ENCODE data around the gene NTSR1. TPM values are rescaled to one million over a fixed set of nuclear protein-coding genes. Genes with fewer than 3 reads are reported as not detected.

Gene NTSR1
- polyA plus RNA-seq, 1 donor from 2014 or later, result 0.05 TPM

DNA sequence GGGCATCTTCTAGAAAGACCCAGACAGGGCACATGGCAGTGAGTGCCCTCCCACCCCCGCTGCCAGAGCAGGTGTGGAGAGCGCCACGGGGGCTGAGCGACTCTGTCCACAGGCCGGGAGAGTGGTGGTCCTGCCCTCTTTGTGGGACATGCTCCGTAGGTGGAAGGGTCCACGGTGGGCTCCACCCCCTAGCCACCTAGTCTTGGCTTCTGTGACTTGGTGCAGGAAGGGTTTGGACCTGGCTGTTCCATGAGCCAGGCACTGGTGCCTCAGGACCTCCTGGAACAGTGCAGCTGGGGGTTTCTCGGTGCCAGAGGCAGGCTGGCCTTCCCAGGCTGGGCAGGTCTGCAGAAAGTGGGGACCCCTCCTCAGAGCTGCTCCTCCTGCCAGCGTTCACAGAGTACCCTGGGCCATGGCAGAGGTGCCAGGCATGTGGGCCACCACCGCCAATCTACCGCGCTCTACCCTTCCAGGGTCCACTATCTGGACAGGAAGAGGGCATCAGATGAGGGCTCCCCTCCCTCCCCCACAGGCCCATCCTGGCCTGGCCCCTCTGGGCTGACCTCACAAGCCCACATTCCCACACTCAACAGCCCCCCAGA is 43.4 kb upstream of the NTSR1 start:
- Histone ChIP-seq H3K27ac (ENCODE audit: low read length) (no peak overlapping the region), H3K9me3 (ENCODE audit: low read length) (no peaks in the 10 kb centered on the region), H3K79me2 (replicated peaks; ENCODE audit: insufficient read depth, low read length) (no peaks in the 10 kb centered on the region), H3K27me3 (ENCODE audit: insufficient read depth, low read depth, low read length) (no peaks in the 10 kb centered on the region), H3K9ac (ENCODE audit: low read length) (no peak overlapping the region), H2AFZ (ENCODE audit: low read depth, low read length) (no peak overlapping the region), H3K4me3 (ENCODE audit: low read length) (no peak overlapping the region), H3F3A (ENCODE audit: insufficient read depth, low read length, poor library complexity, severe bottlenecking) (no peaks in the 10 kb centered on the region), H3K36me3 (ENCODE audit: insufficient read depth, low read length) (no peaks in the 10 kb centered on the region), H3K9me2 (ENCODE audit: insufficient read depth, low read length) (no peaks in the 10 kb centered on the region), H3K4me2 (ENCODE audit: low read length) (no peak overlapping the region), H4K20me1 (ENCODE audit: insufficient read depth) (no peaks in the 10 kb centered on the region)
- no peak for TF ChIP-seq EP300 (conservative IDR thresholded peaks at IDR 0.05; ENCODE audit: poor library complexity, severe bottlenecking)
- TF ChIP-seq SMC3 (conservative IDR thresholded peaks at IDR 0.05; ENCODE audit: poor library complexity), result no peak
- TF ChIP-seq, protein P1, sequence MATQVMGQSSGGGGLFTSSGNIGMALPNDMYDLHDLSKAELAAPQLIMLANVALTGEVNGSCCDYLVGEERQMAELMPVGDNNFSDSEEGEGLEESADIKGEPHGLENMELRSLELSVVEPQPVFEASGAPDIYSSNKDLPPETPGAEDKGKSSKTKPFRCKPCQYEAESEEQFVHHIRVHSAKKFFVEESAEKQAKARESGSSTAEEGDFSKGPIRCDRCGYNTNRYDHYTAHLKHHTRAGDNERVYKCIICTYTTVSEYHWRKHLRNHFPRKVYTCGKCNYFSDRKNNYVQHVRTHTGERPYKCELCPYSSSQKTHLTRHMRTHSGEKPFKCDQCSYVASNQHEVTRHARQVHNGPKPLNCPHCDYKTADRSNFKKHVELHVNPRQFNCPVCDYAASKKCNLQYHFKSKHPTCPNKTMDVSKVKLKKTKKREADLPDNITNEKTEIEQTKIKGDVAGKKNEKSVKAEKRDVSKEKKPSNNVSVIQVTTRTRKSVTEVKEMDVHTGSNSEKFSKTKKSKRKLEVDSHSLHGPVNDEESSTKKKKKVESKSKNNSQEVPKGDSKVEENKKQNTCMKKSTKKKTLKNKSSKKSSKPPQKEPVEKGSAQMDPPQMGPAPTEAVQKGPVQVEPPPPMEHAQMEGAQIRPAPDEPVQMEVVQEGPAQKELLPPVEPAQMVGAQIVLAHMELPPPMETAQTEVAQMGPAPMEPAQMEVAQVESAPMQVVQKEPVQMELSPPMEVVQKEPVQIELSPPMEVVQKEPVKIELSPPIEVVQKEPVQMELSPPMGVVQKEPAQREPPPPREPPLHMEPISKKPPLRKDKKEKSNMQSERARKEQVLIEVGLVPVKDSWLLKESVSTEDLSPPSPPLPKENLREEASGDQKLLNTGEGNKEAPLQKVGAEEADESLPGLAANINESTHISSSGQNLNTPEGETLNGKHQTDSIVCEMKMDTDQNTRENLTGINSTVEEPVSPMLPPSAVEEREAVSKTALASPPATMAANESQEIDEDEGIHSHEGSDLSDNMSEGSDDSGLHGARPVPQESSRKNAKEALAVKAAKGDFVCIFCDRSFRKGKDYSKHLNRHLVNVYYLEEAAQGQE (IDR thresholded peaks at IDR 0.05; ENCODE audit: borderline replicate concordance), result no peak
- no peak for TF ChIP-seq RAD21 (conservative IDR thresholded peaks at IDR 0.05)
- no peak for TF ChIP-seq EZH2 (IDR thresholded peaks at IDR 0.05; ENCODE audit: borderline replicate concordance, insufficient read depth, low read length, poor library complexity, severe bottlenecking)
- TF ChIP-seq TAF1 (IDR thresholded peaks at IDR 0.05; ENCODE audit: low read depth), result no peak
- no peak for TF ChIP-seq MXI1 (conservative IDR thresholded peaks at IDR 0.05; ENCODE audit: poor library complexity, severe bottlenecking)
- no peak for TF ChIP-seq POLR2AphosphoS5 (IDR thresholded peaks at IDR 0.05)
- TF ChIP-seq, protein P2, sequence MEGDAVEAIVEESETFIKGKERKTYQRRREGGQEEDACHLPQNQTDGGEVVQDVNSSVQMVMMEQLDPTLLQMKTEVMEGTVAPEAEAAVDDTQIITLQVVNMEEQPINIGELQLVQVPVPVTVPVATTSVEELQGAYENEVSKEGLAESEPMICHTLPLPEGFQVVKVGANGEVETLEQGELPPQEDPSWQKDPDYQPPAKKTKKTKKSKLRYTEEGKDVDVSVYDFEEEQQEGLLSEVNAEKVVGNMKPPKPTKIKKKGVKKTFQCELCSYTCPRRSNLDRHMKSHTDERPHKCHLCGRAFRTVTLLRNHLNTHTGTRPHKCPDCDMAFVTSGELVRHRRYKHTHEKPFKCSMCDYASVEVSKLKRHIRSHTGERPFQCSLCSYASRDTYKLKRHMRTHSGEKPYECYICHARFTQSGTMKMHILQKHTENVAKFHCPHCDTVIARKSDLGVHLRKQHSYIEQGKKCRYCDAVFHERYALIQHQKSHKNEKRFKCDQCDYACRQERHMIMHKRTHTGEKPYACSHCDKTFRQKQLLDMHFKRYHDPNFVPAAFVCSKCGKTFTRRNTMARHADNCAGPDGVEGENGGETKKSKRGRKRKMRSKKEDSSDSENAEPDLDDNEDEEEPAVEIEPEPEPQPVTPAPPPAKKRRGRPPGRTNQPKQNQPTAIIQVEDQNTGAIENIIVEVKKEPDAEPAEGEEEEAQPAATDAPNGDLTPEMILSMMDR (IDR thresholded peaks at IDR 0.05; ENCODE audit: poor library complexity, severe bottlenecking), result no peak

DNA sequence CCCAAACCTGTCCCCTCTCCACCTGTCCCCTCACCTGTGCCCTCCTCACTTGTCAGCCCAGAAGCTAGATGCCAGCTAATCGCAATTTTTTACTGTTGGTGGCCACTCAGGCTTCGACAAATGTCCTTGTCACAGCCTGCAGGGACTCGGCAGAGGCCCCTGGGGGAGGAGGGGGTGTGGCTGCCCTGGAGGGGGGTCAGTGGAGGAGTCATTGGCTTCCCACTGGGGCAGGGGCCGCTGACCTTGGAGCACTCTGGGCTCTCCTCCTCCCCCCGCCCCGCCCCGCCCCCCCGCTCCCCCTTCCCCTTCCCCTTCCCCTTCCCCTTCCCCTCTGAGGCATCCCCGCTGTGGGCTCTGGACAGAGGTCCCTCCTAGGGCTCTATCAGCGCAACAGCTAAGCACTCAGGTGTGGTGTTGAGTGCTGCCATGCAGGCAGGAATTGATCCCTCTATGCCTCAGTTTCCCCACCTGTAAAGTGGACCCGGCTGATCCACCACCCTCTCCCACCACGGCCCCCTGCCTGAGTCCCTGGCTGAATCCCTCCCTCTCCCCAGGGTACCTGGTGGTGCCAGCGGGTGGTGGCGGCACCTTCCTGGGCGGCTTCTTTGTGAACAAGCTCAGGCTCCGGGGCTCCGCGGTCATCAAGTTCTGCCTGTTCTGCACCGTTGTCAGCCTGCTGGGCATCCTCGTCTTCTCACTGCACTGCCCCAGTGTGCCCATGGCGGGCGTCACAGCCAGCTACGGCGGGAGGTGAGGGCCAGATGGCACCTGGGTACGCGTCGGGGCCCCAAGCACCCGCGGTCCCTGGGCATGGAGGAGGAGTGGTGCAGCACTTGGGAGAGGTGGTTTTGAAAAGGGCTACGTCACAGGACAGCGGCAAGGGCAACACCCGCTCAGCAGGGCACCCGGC is 42.6 kb upstream of the NTSR1 start:
- Histone ChIP-seq H3K79me2 (replicated peaks; ENCODE audit: insufficient read depth, low read length) (no peaks in the 10 kb centered on the region), H3K4me2 (ENCODE audit: low read length) (no peak overlapping the region), H3K27me3 (ENCODE audit: insufficient read depth, low read depth, low read length) (no peaks in the 10 kb centered on the region), H4K20me1 (ENCODE audit: insufficient read depth) (no peaks in the 10 kb centered on the region), H3K27ac (ENCODE audit: low read length) (no peak overlapping the region), H3K4me3 (ENCODE audit: low read length) (no peak overlapping the region), H3K9me3 (ENCODE audit: low read length) (no peaks in the 10 kb centered on the region), H2AFZ (ENCODE audit: low read depth, low read length) (no peak overlapping the region), H3K9me2 (ENCODE audit: insufficient read depth, low read length) (no peaks in the 10 kb centered on the region), H3K9ac (ENCODE audit: low read length) (no peak overlapping the region), H3K36me3 (ENCODE audit: insufficient read depth, low read length) (no peaks in the 10 kb centered on the region), H3F3A (ENCODE audit: insufficient read depth, low read length, poor library complexity, severe bottlenecking) (no peaks in the 10 kb centered on the region)
- TF ChIP-seq MXI1 (conservative IDR thresholded peaks at IDR 0.05; ENCODE audit: poor library complexity, severe bottlenecking), result no peak
- TF ChIP-seq POLR2AphosphoS5 (IDR thresholded peaks at IDR 0.05), result no peak
- TF ChIP-seq EP300 (conservative IDR thresholded peaks at IDR 0.05; ENCODE audit: poor library complexity, severe bottlenecking), result no peak
- TF ChIP-seq EZH2 (IDR thresholded peaks at IDR 0.05; ENCODE audit: borderline replicate concordance, insufficient read depth, low read length, poor library complexity, severe bottlenecking), result no peak
- TF ChIP-seq TAF1 (IDR thresholded peaks at IDR 0.05; ENCODE audit: low read depth), result no peak
- TF ChIP-seq, protein P1 (IDR thresholded peaks at IDR 0.05; ENCODE audit: borderline replicate concordance), result no peak
- TF ChIP-seq RAD21 (conservative IDR thresholded peaks at IDR 0.05), result no peak
- TF ChIP-seq, protein P2 (IDR thresholded peaks at IDR 0.05; ENCODE audit: poor library complexity, severe bottlenecking), result no peak
- TF ChIP-seq SMC3 (conservative IDR thresholded peaks at IDR 0.05; ENCODE audit: poor library complexity), result no peak

All from neural cell (in vitro differentiated cells).